Left renal cortex interstitium (tissue), 4 donors: ENCODE results near the gene OR11G2. TPM values are rescaled to one million over a fixed set of nuclear protein-coding genes. Genes with fewer than 3 reads are reported as not detected.
"Not testable (repeated sequence)": the region's sequence is repeated elsewhere in the genome, so short reads cannot be mapped to it uniquely, and the experiment has no call there.

Source experiments
- DNase-seq, 4 donors: peaks; one replicate each; pipeline ENCODE4 v3.0.0-alpha.2; 2013; ENCODE audit warnings: low read depth in 4 of 4, low spot score in 2 of 4, missing footprints in 1 of 4
- polyA plus RNA-seq, 4 donors: library from polyadenylated mRNA; unstranded; fragments of 120-200 nt; gene quantifications; one replicate each; pipeline ENCODE4 v1.2.1, GENCODE V29; 2013; ENCODE audit not compliant: insufficient read length in 4 of 4

Gene OR11G2
- polyA plus RNA-seq = under 1 TPM in 1 of 4 donors, not detected in 3; 0.05 TPM

GRCh38 chr14:20190596-20190995 is at the start of gene OR11G2:
Gene OR11G2 (plus strand): TSS chr14:20190896. CDS start chr14:20197438, 6,542 bp downstream.
- no peak for DNase-seq

DNA sequence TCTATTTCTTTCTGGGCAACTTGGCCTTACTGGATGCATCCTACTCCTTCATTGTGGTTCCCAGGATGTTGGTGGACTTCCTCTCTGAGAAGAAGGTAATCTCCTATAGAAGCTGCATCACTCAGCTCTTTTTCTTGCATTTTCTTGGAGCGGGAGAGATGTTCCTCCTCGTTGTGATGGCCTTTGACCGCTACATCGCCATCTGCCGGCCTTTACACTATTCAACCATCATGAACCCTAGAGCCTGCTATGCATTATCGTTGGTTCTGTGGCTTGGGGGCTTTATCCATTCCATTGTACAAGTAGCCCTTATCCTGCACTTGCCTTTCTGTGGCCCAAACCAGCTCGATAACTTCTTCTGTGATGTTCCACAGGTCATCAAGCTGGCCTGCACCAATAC is 46.8 kb upstream of the OR11G2 start:
- no peak for DNase-seq

DNA sequence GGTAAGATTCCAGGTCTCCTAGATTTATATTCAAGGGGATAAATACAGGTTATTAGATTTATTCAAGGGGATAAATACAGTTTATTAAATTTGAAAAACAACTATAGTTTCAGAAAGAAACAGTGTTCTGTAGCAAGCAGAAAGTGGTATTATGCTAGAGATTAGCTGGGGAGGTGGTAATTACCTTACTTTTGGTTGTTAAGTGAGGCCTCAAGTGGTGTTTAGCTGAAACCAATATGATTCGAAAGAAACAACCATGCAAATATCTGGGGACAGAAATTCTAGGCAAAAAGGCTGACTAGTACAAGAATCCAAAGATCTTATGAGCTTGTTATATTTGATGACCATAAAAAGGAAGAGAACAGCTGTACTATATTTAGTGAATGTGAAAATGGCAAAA is 45.9 kb upstream of the OR11G2 start:
- no peak for DNase-seq

GRCh38 chr14:20164462-20164861 is 26.2 kb upstream of the OR11G2 start:
- no peak for DNase-seq

GRCh38 chr14:20167091-20167490 is 23.6 kb upstream of the OR11G2 start:
- DNase-seq = no peak

GRCh38 chr14:20169852-20170251 is 20.8 kb upstream of the OR11G2 start:
- DNase-seq = not testable (repeated sequence)

- DNase-seq = not testable (repeated sequence)
These were observed 16.5 kb upstream of the OR11G2 start for GRCh38 chr14:20174205-20174604.

GRCh38 chr14:20176330-20176729 is 14.4 kb upstream of the OR11G2 start:
- no peak for DNase-seq

GRCh38 chr14:20177433-20177974 is 13.2 kb upstream of the OR11G2 start:
- DNase-seq = no peak

GRCh38 chr14:20179218-20179617 is 11.5 kb upstream of the OR11G2 start:
- no peak for DNase-seq

DNA sequence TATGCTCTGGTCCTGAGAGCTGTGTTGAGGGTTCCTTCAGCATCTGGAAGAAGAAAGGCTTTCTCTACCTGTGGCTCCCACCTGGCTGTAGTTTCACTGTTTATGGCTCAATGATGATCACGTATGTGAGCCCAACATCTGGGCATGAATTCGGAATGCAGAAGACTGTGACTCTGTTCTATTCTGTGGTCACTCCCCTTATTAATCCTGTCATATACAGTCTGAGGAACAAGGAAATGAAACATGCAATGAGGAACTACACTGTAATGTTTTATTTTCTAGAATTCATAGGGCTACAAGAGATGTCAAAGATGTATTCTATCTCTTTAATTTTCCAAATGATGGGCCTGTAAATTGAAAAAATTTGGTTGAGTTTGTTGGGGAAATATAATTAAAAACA is 10.8 kb upstream of the OR11G2 start:
- no peak for DNase-seq

DNA sequence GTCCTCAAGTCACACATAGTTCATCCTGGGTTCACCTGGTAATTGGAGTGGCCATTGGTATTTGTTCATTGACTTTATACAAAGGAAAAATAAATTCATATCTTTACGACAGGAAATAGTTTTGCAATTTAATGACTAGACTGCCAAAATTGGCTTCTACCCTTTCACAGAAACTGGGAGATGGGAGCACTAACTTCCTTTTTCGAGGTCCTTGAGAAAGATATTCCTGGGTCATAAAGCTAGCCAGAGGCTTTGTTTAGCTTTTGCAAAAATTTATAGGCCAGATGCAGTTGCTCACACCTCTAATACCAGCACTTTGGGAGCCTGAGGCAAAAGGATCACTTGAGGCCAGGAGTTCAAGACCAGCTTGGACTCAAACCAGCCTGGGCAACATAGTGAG is 10.2 kb upstream of the OR11G2 start:
- no peak for DNase-seq

- no peak for DNase-seq
These were observed 6.5 kb upstream of the OR11G2 start for GRCh38 chr14:20184181-20184580.

- no peak for DNase-seq
These were observed 700 bp downstream of the OR11G2 start for GRCh38 chr14:20191396-20191795.

DNA sequence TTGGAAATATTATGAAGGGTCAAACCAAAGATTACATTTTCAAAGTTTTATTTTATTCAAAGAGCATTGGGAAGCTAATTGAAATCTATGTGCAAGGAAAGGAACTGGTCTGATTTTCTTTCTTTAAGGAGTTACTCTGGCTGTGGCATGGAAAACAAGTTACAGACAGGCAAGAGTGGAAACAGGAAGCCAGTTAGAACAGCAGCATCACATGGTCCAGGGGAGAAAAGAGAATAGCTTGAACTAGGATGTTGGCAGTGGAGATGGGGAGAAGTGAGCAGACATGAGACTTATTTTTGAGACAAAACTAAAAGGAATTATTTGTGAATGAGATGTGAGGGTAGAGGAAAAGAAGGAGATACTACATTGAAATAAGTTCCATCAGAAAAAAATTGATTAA is 3.4 kb downstream of the OR11G2 start:
- no peak for DNase-seq

- DNase-seq = not testable (repeated sequence)
These were observed 4.5 kb downstream of the OR11G2 start for GRCh38 chr14:20195170-20195569.

- DNase-seq = no peak
These were observed 5.2 kb downstream of the OR11G2 start for GRCh38 chr14:20195911-20196310.

DNA sequence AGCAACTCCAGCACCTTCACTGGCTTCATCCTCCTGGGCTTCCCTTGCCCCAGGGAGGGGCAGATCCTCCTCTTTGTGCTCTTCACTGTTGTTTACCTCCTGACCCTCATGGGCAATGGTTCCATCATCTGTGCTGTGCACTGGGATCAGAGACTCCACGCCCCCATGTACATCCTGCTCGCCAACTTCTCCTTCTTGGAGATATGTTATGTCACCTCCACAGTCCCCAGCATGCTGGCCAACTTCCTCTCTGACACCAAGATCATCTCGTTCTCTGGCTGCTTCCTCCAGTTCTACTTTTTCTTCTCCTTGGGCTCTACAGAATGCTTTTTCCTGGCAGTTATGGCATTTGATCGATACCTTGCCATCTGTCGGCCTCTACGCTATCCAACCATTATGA is 6.8 kb downstream of the OR11G2 start:
- DNase-seq = no peak

DNA sequence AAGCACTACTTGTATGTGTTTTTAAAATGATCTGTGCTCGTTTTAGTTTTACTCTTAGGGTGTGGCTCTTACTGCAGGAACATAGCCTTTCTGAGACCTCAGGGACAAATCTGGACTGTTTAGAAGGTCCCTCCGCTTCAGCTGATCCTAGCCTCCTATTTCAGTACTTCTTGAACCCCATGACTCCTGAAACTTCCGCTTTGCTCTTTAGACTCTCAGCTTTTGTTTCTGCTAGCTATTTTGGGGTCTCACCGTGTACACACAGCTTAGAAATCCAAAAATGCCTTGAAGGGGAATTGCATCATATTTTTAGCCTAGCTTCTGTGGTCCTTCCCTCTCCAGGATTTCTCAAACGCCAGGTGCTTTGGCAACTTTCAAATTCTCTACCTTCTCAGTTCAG is 8.3 kb downstream of the OR11G2 start:
- DNase-seq = no peak

- DNase-seq = no peak
These were observed 14.0 kb downstream of the OR11G2 start for GRCh38 chr14:20204721-20205120.

GRCh38 chr14:20209595-20209994 is 18.9 kb downstream of the OR11G2 start:
- no peak for DNase-seq

GRCh38 chr14:20212406-20212805 is 21.7 kb downstream of the OR11G2 start:
- not testable (repeated sequence) for DNase-seq

DNA sequence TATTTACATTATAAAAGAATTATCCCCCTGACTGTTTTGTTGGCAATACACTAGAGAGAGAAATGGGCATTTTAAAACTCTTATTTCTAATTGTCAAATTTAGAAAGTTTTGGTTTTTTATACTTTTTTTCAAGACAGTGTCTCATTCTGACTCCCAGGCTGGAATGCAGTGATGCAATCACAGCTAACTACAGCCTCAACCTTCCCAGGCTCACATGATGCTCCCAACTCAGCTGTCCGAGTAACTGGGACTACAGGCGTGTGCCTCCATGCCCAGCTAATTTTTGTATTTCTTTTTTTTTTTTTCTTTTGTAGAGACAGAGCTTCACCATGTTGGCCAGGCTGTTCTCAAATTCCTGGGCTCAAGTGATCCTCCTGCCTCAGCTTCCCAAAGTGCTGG is 24.5 kb downstream of the OR11G2 start:
- DNase-seq = no peak
